Measurements from ENCODE around the gene RBMS1.
"Not testable (repeated sequence)": the region's sequence is repeated elsewhere in the genome, so short reads cannot be mapped to it uniquely, and the experiment has no call there.

RBMS1 gene

DNA sequence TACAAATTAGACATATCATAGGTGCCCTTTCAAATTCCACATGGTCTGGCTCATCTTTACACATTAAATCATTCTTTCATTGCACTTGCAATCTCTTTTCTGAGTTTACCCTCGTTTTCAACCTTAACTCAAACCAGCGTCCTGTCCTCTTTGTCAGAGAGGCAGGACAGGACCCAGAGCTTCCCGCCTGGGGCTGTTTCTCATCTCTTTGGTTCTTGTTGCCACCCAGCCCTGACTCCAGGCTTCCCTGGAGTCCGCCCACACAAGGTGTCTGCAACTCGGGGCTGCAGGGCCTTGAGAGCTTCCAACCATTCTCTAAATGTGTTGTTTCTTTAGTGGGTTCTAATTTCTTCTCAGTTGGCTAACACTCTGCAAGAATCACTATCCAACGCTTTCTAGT is 24.4 kb downstream of the RBMS1 start:
- no peak for DNase-seq

DNA sequence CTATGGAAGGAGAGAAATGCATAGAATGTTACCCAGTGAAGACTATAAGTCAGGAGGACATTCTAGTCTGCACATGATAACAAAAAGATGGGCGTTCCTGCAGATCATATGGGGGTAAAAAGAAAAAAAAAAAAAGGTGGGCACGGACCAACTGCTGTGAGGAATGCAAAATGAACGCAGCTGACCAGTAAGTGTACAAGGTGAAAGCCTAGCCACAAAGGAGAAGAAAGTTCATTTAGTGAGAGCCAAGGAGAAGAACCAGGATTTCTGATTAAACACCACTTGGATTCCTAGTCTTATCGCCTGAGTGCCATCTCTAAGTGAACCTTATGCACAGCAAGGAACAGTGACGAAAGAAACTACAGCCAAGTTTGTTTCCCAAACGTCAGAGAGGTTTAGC is 26.5 kb downstream of the RBMS1 start:
- DNase-seq, result no peak

DNA sequence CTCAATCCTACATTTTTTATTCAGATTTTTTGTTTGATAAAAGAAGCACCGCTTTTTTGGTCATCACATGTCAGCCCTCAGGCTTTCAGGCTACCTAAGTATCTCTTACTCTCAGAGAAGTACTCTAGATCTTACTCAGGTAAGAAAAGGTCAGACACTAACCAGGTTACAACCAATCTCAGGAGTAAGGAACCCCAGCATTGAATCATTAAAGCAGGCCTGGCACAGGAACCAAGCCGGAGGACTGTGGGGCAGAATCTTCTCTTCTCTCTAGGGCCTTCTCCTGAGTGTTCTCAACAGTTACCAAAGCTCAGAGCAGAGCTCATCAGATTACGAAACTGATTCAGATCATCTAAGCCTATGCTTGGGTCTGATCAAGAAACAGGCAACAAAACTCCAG is 28.2 kb downstream of the RBMS1 start:
- no peak for DNase-seq

DNA sequence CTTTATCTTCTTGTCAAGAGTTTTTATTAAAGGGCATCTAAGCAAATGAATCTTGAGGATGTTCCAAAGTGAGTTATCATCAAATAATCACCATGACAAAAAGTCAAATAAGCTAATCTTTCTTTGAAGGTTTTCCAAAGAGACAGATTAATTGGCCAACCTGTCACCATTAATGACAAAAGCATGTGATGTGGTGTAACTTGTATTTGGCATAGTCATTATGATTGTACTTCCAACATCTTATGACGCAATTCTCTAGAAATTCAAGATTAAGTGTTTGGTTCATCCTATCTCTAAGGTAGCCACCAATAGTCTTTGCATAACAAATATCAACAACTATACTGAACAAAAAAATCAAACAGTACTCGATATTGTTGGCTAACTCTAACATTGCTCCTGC is 28.6 kb downstream of the RBMS1 start:
- no peak for DNase-seq

DNA sequence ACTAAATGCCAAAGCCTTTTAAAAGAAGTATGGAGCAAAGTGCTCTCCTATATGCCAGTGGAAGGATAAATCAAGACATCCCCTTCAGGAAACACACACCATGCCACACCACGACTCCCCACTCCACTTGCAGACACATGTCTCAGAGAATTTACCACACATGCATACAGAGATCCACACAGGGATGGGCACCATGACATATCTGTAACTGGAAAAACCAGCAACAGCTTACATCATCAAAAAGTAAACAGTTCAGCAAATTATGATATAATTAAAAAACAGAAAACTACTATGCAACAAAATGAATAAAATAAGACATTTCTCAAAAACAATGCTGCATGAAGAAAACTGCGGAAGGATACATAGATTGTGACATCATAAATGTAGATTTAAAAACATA is 29.6 kb downstream of the RBMS1 start:
- no peak for DNase-seq

DNA sequence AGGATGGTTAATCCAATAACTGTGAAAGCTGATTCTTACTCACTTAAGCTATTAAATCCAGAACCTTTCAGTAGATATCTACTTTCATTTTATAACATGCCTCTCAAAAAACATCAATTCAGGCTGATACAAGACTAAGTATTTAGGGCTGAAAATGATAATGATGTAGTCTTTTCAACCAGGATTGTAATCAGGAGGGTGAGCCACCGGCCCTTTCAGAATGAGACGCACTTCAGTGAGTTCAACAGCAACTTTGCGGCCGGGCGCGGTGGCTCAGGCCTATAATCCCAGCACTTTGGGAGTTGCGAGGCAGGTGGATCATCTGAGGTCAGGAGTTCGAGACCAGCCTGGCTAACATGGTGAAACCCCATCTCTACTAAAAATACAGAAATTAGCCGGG is 30.4 kb downstream of the RBMS1 start:
- DNase-seq, result no peak

DNA sequence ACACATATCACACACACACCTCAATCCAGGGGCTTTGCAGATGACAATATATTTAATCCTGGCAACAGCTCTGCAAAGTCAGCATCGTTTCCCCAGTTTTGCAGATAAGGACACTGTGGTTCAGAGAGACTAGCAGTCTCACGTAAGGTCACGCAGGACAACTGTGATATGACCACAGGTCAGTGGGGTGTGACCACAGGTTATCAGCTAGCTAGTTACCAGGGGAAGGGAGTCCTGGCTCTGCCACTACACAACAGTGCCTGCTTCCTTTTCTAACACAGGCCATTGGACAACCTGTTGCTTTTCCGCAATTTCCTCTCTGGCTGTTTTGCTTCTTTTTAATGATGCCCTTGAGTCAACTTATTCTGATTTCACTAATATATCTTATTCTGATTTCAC is 33.3 kb downstream of the RBMS1 start:
- no peak for DNase-seq

DNA sequence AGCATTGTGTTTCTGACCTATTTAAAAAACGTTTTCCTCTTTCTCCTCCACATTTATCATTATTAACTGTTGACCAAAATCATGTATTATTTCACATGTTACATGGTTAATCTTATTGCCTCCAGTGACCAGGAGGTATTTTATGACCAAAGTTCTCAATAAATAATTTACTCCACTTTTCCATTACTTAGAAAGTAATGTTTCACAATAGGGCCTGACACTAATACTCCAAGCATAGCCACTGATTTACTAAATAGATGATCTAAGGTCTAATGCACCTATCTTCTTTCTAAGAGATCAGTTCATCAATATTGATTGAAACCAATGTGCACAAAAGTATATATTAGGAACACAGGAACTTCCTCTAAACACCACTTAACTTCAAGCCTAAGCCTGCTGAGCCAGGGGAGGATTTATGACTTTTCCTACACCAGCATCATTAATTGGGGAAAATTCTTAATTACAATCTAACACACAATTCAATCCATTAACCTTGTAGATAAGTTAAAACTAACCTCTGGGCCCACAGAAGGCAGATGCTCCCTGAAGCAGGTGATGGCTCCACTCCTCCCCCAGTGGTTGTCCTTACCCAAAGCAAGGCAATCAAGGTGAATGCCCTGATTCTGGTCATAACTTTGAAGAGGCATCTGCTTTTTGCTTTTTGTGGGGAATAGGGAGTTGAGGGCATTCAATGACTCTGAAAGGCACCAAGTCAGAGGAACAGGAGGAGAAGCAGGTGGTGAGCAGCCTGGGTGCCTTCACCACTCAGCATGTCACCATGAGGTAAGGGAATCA is 33.9 kb downstream of the RBMS1 start:
- no peak for DNase-seq

DNA sequence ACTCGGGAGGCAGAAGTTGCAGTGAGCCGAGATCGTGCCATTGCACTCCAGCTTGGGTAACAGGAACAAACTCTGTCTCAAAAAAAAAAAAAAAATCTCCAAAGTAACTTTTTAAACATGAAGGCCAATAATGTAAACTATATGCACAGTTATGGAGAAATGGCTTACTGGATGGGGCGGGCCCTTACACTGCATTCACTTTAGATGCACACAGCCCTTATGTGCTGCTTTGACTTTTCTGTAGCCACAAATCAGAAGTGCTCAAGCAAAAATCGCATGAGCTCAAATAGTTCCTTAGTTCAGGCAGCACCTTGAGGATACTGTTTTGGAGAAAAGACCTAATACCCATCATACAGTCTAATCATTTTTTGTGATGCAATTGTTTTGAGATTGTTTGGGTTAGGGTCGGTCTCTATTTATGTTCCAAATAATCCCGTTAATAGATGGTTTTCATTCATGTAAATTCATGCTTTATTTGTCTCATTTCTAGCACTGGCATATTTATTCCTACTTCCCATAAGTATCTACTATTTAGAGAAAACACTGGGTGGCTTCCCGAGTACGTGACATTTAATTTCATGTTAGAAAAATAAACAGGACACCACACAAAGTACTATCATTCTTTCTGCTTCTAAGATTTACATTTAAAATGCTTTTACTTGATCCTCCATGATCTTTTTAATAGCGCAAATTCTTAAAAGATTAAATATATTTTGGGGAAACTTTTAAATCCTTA is 34.7 kb downstream of the RBMS1 start:
- DNase-seq, result no peak

DNA sequence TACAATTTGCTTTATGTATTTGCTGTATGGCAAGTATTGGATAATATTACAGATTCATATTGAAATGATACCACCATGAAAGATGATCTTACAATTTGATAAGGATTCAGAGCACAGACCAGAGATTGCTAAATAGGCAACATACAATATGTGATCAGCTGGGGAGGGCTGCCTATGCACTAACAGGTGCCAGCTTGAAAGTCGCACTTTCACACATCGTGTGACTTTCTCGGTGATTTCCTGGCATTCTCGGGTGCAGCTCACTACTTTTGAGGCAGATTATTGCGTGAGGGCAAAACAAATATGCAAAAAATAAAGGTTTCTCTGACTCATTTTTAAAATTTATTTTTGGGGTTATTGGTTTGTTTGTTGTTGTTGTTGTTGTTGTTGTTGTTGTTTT is 36.0 kb downstream of the RBMS1 start:
- DNase-seq, result peak; percentile 21

DNA sequence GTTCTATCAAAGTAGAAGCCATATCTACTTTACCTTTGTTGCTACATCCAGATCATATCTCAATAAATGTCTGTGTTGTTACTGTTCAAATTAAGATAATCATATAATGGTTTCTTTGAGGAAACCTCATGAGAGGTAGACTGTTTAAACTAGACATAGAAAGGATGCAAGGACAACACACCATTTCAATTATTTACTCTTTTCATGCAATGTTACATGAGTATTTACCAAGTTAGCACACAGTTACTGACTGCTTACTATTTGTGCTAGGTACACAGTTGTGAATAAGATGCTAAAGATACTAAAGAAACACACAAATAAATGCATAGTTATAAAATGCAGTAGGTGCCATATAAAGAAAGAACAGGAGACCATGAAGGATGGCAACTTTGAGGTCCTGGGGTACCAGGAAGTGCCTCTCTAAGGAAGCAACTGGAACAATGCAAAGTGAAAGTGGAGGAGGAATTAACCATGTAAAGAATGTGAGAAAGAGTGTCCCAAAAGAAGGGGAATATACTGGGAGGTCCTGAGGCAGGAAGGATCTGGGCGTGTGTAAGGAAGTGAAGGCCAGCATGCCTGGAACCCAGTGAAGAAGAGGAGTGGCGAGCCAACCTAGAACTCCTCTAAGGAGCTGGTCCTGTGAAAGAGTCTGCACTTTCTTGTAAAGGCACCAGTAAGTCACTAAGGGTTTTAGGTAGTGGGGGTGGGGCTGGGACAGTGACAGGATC is 39.4 kb downstream of the RBMS1 start:
- no peak for DNase-seq

DNA sequence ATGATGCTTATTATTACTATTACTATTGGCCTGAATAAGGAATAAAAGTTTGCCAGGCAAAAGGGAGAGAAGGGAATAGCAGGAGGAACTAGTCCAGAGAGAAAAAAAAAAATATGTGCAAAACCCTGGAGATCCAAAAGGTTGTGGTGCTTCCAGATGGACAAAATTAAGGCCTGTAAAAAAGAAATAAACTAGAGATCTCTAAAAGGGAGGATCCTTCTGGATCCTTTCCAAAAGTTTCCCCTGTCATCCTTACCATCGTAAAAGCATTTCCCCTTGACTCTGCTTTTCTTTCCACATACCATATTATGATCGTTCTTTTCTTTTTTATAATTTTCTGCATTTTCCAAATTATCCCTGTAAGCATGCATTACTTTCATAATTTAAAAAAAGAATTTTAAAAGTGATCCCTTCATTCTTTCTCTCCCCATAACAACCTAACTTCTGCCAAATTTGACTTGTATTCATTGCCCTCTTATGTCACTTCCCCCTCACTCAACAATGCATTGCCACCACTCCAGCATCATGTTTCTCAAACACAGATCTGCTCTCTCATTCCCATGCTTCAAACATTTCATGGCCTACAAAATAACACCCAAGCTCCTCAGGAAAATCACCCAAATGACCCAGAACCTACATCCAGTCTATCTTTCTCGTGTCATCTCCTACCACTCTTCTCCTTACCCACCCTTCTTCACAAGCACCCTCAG is 40.3 kb downstream of the RBMS1 start:
- DNase-seq, result no peak

DNA sequence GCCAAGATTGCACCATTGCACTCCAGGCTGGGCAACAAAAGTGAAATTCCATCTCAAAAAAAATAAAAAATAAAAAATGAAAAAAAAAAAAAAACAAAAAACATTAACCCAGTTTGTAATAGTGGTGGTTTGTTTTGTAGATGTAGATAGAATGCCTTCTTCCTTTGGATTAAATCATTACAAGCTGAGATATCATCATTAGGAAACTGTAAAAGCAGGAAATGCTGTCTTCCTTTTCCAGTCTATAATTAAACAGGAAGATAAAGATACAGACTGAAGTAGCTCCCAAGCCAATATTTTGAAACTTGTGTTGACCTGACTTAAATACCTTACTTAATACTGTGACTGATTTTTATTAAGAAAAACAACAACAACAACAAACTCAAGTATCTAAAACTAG is 43.1 kb downstream of the RBMS1 start:
- DNase-seq, result no peak

DNA sequence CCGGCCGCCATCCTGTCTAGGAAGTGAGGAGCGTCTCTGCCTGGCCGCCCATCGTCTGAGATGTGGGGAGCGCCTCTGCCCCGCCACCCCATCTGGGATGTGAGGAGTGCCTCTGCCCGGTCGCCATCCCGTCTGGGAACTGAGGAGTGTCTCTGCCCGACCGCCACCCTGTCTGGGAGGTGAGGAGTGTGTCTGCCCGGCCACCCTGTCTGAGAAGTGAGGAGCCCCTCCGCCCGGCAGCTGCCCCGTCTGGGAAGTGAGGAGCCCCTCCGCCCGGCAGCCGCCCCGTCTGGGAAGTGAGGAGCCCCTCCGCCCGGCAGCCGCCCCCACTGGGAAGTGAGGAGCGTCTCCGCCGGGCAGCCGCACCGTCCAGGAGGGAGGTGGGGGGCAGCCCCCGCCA is 44.8 kb downstream of the RBMS1 start:
- DNase-seq, result not testable (repeated sequence)

DNA sequence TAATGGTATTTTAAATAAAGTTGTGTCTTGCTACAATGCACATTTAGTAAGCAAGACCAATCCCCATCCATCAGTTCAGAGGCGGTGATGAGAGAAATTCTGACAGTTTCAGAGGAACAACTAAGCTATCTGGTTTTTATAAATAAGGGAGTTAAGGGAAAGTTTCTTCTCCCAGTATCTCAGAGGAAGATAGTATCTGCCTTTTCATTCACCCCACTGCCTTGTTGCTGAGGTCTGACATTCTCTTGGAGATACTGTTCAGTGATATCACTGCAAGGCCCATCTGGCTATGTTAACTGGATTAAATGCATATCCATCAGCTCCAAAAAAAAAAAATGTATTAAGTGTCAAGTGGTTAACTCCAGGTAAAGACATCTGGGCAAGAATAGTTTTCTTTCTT is 47.9 kb downstream of the RBMS1 start:
- no peak for DNase-seq

DNA sequence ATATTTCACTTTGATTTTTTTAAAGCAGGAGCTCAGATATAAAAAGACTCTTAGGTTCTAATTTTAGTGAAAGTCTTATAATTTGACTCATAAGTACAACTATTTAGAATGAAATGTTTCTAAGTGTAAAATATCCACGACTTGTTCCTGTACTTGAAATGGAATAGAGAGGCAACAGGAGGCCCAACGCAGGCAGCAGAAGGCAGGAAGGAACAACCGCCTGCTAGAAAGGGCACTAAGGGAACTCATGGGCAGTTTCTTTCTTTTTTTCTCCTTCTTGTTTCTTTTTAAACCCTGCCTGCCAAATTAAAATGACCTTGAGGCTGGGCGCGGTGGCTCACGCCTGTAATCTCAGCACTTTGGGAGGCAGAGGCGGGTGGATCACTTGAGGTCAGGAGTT is 51.0 kb downstream of the RBMS1 start:
- DNase-seq, result no peak

DNA sequence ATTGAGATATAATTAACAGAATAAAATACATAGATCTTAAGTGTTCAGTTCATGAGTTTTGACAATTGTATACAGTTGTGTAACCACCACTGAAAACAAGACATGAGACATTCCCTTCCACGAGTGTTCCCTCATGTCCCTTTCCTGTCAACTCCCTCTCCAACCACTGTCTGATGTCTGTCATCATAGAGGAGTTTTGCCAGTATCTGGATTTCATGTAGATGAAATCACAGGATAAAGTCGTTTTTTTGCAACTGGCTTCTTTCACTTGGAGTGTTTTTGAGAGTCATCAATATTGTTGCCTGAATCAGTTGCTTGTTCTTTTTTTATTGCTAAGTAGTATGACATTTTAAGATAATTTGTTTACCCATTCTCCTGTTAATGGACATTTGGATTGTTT is 52.7 kb downstream of the RBMS1 start:
- no peak for DNase-seq

DNA sequence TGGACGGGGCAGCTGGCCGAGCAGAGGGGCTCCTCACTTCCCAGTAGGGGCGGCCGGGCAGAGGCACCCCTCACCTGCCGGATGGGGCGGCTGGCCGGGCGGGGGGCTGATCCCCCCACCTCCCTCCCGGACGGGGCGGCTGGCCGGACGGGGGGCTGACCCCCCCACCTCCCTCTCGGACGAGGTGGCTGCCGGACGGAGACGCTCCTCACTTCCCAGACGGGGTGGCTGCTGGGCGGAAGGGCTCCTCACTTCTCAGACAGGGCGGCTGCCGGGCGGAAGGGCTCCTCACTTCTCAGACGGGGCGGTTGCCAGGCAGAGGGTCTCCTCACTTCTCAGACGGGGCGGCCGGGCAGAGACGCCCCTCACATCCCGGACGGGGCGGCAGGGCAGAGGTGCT is 54.6 kb downstream of the RBMS1 start:
- not testable (repeated sequence) for DNase-seq

DNA sequence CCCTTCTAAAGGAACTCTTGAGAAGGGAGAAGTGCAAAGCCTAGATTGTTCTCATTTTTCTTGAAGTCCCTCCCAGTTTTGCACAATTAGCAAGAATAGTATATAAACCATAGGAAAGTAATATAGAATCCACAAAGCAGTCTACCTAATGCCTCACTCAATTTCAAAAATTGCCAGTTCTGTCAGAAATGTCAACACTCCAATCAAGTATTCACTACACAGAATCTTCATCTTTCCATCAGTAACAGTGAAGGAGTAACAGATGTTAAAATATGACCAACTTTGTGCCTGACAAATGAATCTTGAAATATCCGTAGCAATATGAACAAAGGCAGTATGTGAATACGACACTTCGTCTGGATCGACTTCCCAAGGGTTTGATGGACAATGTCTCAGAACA is 56.3 kb downstream of the RBMS1 start:
- no peak for DNase-seq

DNA sequence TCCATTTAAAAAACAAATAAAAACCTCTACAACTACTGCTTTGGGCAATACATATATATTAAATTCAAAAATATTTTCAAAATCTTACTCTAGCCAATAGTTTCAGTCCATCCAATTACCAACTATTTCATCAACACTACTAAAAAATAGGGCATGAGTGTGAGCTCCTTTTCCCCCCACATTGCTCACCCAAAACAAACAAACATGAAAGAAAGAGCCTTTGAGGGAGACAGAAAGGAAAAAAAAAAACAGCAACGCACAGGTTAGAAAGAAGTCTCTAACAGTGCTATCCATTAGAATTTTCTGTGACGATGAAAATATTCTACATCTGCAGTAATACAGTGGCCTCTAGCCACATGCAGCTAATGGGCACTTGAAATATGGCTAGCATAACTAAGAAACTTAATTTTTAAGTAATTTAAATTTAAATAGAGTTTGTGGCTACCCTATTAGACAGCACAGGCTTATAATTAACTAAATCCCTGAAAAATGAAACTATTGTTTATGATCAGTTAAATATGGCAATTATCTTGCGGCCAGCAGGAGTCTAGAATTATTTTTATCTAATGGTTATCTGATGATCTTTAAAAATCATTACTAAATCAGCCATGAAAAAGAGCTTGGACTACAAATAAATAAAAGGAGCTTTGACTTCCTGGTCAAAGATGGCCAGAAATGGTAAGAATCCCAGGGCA is 59.2 kb downstream of the RBMS1 start:
- no peak for DNase-seq

DNA sequence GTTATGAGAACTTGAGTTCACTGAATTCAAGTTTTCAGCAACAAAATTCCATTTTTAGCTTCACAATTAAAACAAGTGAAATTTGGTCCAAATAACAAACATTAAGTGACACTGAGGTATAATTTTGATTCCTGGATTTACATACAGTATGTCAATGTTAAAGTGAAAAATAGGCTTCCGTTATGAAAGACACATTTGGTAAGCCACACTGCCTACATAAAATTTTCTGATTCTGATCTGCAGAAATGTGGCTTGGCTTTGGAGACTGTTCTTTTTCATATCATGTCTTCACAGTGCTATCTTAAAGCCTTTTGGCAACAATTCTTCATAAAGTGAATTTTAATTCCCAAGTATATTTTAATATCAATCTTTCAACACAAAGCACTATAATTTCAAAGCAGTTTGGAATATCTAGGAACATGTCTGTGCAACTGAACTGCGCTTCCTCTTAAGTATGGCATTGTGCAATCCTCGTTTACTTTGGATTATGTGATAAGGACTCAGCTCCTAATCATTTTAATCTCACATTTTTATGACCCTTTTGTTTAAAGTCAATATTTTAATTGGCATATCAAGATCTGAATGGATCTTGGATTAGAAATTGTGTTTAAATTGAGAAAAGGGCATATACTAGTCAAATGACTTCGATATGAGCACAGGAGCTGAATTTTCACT is 60.0 kb downstream of the RBMS1 start:
- no peak for DNase-seq

DNA sequence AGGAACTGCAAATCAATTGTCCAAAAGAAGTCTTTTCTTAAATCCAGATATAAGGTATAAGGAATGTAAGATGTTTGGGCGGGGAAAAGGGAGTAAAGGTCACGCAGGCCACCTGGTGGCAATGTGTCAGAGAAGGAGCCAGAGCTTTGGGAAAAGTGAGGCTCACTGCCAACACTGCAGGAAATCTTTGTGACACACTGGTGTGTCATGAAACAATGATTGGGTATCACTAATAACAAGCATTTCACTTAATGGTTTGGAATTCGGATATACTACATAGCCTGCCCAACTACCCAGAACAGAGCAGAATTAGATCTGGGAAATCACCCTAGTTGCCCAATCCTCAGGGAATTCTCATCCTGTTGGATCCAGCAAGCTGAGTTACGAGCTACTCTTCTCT is 61.0 kb downstream of the RBMS1 start:
- no peak for DNase-seq

Data from activated naive CD4-positive, alpha-beta T cell treated with Interleukin-2 at 50 U/mL for 16 hours (primary cell).